VCaP (cell line): ENCODE results near the gene XRRA1.
"Not testable (repeated sequence)": the region's sequence is repeated elsewhere in the genome, so short reads cannot be mapped to it uniquely, and the experiment has no call there.

Source experiments
- H3K27ac ChIP-seq: fragments of 450-650 bp; 2 replicates; pipeline ENCODE4 v1.5.1; 2017
- TF ChIP-seq, protein P1 (sequence below): fragments of 450-650 bp; conservative IDR thresholded peaks from 2 replicates; pipeline ENCODE4 v1.5.1; 2017; ENCODE audit warnings: mild to moderate bottlenecking, moderate library complexity

XRRA1 gene

DNA sequence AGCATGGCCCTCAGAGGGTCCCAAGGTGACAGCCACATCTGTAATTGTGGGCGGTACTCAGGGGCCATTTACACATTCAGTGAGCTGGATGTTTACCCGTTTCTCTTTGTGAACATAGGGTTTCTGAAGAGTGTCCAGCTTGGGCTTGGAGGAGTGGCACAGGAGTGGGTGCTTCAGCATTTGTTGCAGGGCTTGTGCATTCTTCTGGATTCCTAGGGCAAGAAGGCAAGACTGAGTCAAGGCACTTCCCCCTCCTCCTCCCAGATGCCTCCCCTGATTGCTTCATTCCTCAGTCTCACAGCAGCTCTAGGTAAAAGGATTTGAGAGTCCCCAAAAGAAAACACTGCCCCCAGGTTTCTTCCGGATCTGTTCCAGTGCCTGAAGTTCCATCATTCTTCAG lies 104.8 kb downstream of the XRRA1 start:
- TF ChIP-seq, protein P1, sequence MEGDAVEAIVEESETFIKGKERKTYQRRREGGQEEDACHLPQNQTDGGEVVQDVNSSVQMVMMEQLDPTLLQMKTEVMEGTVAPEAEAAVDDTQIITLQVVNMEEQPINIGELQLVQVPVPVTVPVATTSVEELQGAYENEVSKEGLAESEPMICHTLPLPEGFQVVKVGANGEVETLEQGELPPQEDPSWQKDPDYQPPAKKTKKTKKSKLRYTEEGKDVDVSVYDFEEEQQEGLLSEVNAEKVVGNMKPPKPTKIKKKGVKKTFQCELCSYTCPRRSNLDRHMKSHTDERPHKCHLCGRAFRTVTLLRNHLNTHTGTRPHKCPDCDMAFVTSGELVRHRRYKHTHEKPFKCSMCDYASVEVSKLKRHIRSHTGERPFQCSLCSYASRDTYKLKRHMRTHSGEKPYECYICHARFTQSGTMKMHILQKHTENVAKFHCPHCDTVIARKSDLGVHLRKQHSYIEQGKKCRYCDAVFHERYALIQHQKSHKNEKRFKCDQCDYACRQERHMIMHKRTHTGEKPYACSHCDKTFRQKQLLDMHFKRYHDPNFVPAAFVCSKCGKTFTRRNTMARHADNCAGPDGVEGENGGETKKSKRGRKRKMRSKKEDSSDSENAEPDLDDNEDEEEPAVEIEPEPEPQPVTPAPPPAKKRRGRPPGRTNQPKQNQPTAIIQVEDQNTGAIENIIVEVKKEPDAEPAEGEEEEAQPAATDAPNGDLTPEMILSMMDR = no peak
- H3K27ac ChIP-seq = no peak overlapping the region

DNA sequence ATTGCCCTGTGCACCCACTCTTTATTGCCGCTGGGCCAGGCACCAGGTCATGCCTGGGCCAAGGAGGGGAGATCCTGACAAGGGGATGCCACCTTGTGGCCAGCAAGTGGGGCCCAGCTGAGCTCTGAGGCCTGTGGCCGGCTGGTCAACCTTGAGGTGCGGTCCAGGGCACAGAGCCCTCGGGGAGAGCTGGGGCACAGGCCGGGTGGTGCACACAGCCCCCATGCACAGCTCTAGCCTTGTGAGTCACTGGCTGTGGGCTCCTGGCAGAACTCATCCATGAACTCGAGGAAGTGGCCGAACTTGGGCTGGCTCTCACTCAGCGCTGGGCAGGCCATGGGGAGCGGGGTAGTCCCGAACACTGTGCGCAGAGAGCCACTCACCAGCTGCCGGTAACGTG lies 105.9 kb downstream of the XRRA1 start:
- no peak overlapping the region for H3K27ac ChIP-seq
- TF ChIP-seq, protein P1 = no peak

DNA sequence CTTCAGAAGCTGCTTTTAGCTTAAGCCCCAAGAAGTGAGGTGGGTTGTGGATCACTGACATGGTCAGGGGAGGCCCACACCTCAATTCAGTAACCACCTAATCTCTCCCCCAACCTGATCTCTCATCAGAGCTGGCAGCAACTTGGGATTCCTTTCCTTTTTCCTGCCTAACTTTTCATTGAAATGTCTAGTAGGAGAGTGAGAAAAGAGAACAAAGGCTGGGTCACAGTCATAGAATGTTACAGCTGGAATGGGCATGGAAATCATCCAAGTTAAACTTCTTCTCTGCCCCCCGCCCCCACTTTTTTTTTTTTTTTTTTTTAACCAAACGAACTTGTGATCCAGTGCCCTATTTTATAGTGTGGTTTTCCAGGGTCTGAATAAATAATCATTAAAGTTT lies 108.4 kb downstream of the XRRA1 start:
- no peak overlapping the region for H3K27ac ChIP-seq
- TF ChIP-seq, protein P1 = no peak

DNA sequence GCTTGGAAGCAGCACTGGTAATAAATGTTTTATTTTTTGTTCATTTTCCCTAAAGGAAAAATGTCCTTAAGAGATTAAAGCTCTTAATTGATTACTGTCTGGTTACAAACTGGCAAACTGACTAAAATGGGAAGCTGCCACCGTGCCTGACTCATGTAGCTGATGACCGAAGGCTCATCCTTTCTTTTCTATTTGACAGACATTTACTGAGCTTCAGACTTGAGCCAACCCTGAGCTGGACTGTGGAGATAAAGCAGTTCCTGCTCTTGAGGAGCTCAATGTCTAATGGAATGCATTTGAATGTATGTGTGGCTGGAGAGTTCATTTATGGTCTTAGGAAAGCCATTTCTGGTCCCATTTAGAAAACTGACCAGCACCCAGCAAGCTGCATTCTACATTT lies 108.9 kb downstream of the XRRA1 start:
- TF ChIP-seq, protein P1 = no peak
- no peak overlapping the region for H3K27ac ChIP-seq

DNA sequence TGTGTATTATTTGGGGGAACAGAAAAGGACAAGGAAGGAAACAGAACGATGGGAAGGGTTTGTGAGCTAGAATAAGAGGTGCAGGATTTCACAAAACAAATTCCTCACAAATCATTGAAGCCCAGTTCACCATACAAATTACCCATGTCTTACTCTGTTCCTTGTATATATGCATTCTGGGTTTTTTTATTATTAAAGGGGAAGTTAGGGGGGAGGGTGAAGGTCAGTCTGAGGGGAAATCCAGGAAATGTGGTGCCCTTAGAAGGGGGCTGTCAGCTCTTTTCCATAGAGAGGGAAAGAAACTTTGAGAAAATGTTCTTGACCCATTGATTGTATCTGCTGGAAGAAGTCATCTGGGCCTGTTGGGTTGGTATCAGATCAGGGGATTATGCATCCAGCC lies 109.4 kb downstream of the XRRA1 start:
- TF ChIP-seq, protein P1 = no peak
- no peak overlapping the region for H3K27ac ChIP-seq

DNA sequence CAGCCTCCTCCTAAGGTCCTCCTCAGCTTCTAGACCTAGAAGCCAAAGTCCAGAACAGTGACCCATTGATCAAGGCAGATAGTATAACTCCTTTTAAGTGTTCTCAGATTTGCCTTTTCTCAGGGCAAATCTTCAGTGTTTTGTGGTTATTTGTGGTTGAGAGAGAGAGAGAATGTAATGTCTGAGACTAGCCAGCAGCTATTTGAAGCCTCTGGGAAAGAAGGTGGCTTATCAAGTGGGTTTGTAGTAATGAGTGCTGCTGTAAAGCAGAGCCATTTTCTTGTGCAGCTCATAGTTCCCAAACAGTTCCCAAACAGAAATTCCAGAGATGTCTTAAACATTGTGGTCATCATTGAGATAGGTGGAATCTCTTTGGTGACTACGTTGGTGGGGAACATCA lies 110.7 kb downstream of the XRRA1 start:
- no peak overlapping the region for H3K27ac ChIP-seq

DNA sequence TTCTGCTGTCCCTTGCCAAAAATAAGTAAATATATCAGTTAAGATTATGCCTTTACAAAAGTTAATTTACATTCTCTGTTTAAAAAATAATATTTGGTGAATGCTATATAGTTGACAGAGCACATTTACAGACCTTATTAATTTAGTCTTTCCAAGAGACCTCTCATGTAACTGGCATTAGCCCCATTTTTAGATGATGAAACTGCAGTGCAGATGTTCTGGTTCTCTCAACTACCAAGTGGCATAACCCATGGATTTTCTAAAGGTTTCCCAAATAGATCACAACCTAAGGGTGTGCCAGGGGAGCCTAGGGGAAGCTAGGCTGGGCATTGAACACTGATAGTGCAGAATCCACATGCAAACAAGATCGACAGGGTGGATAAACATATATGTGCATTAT lies 111.7 kb downstream of the XRRA1 start:
- H3K27ac ChIP-seq = no peak overlapping the region
- TF ChIP-seq, protein P1 = no peak

More for the DNA sequence above, 110.7 kb downstream of the XRRA1 start:
- TF ChIP-seq, protein P1 = no peak

DNA sequence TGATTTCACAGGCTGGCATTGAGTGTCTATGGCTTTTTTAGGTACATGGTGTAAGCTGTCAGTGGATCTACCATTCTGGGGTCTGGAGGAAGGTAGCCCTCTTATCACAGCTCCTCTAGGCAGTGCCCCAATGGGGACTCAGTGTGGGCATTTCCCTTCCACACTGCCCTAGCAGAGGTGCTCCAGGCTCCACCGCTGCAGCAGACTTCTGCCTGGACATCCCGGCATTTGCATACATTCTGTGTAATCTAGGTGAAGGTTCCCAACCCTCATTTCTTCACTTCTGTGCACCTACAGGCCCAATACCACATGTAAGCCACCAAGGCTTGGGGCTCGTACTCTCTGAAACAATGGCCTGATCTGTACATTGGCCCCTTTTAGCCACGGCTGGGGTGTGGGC lies 122.0 kb downstream of the XRRA1 start:
- TF ChIP-seq, protein P1 = no peak
- H3K27ac ChIP-seq = no peak overlapping the region

DNA sequence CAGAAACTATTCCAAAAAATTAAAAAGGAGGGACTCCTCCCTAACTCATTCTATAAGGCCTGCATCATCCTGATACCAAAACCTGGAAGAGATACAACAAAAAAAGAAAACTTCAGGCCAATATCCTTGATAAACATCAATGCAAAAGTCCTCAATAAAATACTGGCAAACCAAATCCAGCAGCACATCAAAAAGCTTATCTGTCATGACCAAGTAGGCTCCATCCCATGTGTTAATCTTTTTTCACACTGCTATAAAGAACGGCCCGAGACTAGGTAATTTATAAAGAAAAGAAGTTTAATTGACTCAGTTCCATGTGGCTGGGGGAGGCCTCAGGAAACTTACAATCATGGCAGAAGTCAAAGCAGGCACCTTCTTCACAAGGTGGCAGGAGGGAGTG lies 123.3 kb downstream of the XRRA1 start:
- H3K27ac ChIP-seq = not testable (repeated sequence)
